Prostate gland (tissue), 2 donors: ENCODE measurements around the gene DRD3. TPM values are rescaled to one million over a fixed set of nuclear protein-coding genes. Genes with fewer than 3 reads are reported as not detected.

ENCODE experiments used
- DNase-seq: peaks from one replicate; pipeline ENCODE4 v3.0.0-alpha.2; 2019; ENCODE audit warnings: low spot score
- H3K27ac ChIP-seq, 2 donors: fragments of 200-600 bp; sonication (generic); 2 replicates each; pipeline ENCODE4 v1.5.1; 2017 to 2019
- H3K27me3 ChIP-seq: fragments of 200-600 bp; sonication (generic); replicated peaks from 2 replicates; pipeline ENCODE4 v1.5.1; 2019; ENCODE audit not compliant: insufficient read depth
- H3K36me3 ChIP-seq, 2 donors: fragments of 200-600 bp; sonication (generic); 1 replicate in 1 of 2; 2 replicates in 1 of 2; pipeline versions ENCODE4 v1.5.1 to v1.8.1; 2017 to 2019
- H3K4me1 ChIP-seq: fragments of 200-600 bp; sonication (generic); replicated peaks from 2 replicates; pipeline ENCODE4 v1.5.1; 2019
- H3K4me3 ChIP-seq, 2 donors: fragments of 200-600 bp; sonication (generic); 2 replicates each; pipeline ENCODE4 v1.5.1; 2017 to 2019
- H3K9me3 ChIP-seq: fragments of 200-600 bp; sonication (generic); 2 replicates; pipeline ENCODE4 v1.5.1; 2017
- CTCF ChIP-seq, 4 experiments: fragments of 200-600 bp in 2 of 4; fragments of 450-650 bp in 2 of 4; sonication (generic) in 2 of 4; IDR thresholded peaks; 1 replicate in 3 of 4; 2 replicates in 1 of 4; pipeline ENCODE4 v1.5.1; 2016 to 2019; ENCODE audit warnings: antibody characterized with exemption in 4 of 4, mild to moderate bottlenecking in 2 of 4, moderate library complexity in 2 of 4
- POLR2A ChIP-seq: fragments of 450-650 bp; IDR thresholded peaks from one replicate; pipeline ENCODE4 v1.6.1; 2016; ENCODE audit warnings: antibody characterized with exemption, mild to moderate bottlenecking
- POLR2AphosphoS5 ChIP-seq: sonication (generic); formaldehyde crosslinking; IDR thresholded peaks from one replicate; pipeline ENCODE4 v1.6.1; 2017; ENCODE audit warnings: antibody characterized with exemption
- WGBS: methylation state at CpG from one replicate; pipeline ENCODE4 v1.1.5; 2018; 5-methylcytosine and 5-hydroxymethylcytosine counted together
- intact Hi-C: fragments of 100-400 bp; cut with DNase I; formaldehyde crosslinking; loops from one replicate; pipeline ENCODE4 v1.14.2; 2022
- total RNA-seq, 2 donors: library from RNA; depleted of rRNA; stranded (reverse); fragments of >200 nt; gene quantifications; one replicate each; pipeline ENCODE4 v1.1.0, GENCODE V29; 2016

Gene DRD3
- total RNA-seq, 2 donors from 2014 or later = not detected

- Histone ChIP-seq H3K27me3 (no peaks in the 10 kb centered on the region), H3K36me3 (no peaks in the 10 kb centered on the region), H3K4me3 (no peak overlapping the region), H3K9me3 (no peaks in the 10 kb centered on the region), H3K4me1 (no peaks in the 10 kb centered on the region), H3K27ac (no peak overlapping the region)
- intact Hi-C loops = no loop called here
- TF ChIP-seq CTCF (IDR thresholded peaks at IDR 0.05) = no peak
- no peak for TF ChIP-seq POLR2AphosphoS5
- no peak for TF ChIP-seq POLR2A
- 59% methylated on average over 3 of the region's 3 CpGs for WGBS
- DNase-seq = no peak
Observed at GRCh38 chr3:114111060-114111770, 67.6 kb downstream of the DRD3 start.

GRCh38 chr3:114110439-114110838 lies 68.4 kb downstream of the DRD3 start:
- intact Hi-C loops = no loop called here
- WGBS = 80% methylated on average over 5 of the region's 5 CpGs
- TF ChIP-seq CTCF (IDR thresholded peaks at IDR 0.05) (no peak), POLR2AphosphoS5 (no peak), POLR2A (no peak)

GRCh38 chr3:114108137-114108536 lies 70.7 kb downstream of the DRD3 start:
- TF ChIP-seq POLR2A (no peak), CTCF (IDR thresholded peaks at IDR 0.05) (no peak), POLR2AphosphoS5 (no peak)
- intact Hi-C loops = no loop called here
- Histone ChIP-seq H3K27ac (no peak overlapping the region), H3K9me3 (no peaks in the 10 kb centered on the region), H3K27me3 (no peaks in the 10 kb centered on the region), H3K4me1 (no peaks in the 10 kb centered on the region), H3K36me3 (no peaks in the 10 kb centered on the region), H3K4me3 (no peak overlapping the region)
- 91% methylated on average over 8 of the region's 8 CpGs for WGBS
- no peak for DNase-seq

More at GRCh38 chr3:114110439-114110838, 68.4 kb downstream of the DRD3 start:
- H3K4me1 ChIP-seq = no peaks in the 10 kb centered on the region
- DNase-seq = no peak
- no peaks in the 10 kb centered on the region for H3K27me3 ChIP-seq
- no peak overlapping the region for H3K27ac ChIP-seq
- no peaks in the 10 kb centered on the region for H3K36me3 ChIP-seq
- H3K4me3 ChIP-seq = no peak overlapping the region
- no peaks in the 10 kb centered on the region for H3K9me3 ChIP-seq

- no peak overlapping the region for H3K4me3 ChIP-seq
- TF ChIP-seq POLR2A = no peak
- 75% methylated on average over 3 of the region's 3 CpGs for WGBS
Observed at GRCh38 chr3:114104414-114104813, 74.4 kb downstream of the DRD3 start.

GRCh38 chr3:114103858-114104257 lies 75.0 kb downstream of the DRD3 start:
- DNase-seq = no peak
- intact Hi-C loops = no loop called here
- Histone ChIP-seq H3K4me3 (no peak overlapping the region), H3K27ac (no peak overlapping the region), H3K9me3 (no peaks in the 10 kb centered on the region), H3K27me3 (no peaks in the 10 kb centered on the region), H3K36me3 (no peaks in the 10 kb centered on the region), H3K4me1 (no peaks in the 10 kb centered on the region)
- WGBS = 93% methylated on average over 4 of the region's 4 CpGs
- TF ChIP-seq POLR2AphosphoS5 (no peak), CTCF (IDR thresholded peaks at IDR 0.05) (no peak), POLR2A (no peak)

More at GRCh38 chr3:114104414-114104813, 74.4 kb downstream of the DRD3 start:
- Histone ChIP-seq H3K4me1 (no peaks in the 10 kb centered on the region), H3K27me3 (no peaks in the 10 kb centered on the region), H3K9me3 (no peaks in the 10 kb centered on the region), H3K27ac (no peak overlapping the region), H3K36me3 (no peaks in the 10 kb centered on the region)
- intact Hi-C loops = no loop called here
- no peak for DNase-seq
